ENCODE measurements around the gene PITPNM3.

The PITPNM3 gene

GRCh38 chr17:6461246-6461645 lies 95.1 kb downstream of the PITPNM3 start:
- no peak for DNase-seq (ENCODE audit: low read depth, low spot score)
- ChIA-PET POLR2A (no interaction called here), CTCF (interaction anchor here (3.2 kb wide), 1 partner anchor 12 kb away, joined by 15 read pairs; no protein-coding TSS in a partner anchor)
- TF ChIP-seq CTCF (IDR thresholded peaks at IDR 0.05; ENCODE audit: insufficient read depth, low read length, missing control alignments) = no peak
- H3K4me3 ChIP-seq (ENCODE audit: low read depth, low read length) = no peak overlapping the region

- ChIA-PET POLR2A (no interaction called here), CTCF (interaction anchor here (1.2 to 3.2 kb wide), 3 partner anchors 10 to 13 kb away, joined by 3 to 27 read pairs (median 15); no protein-coding TSS in a partner anchor)
- TF ChIP-seq CTCF (IDR thresholded peaks at IDR 0.05; ENCODE audit: insufficient read depth, low read length, missing control alignments) = no peak
- H3K4me3 ChIP-seq (ENCODE audit: low read depth, low read length) = no peak overlapping the region
- DNase-seq (ENCODE audit: low read depth, low spot score) = no peak
Measured at GRCh38 chr17:6460531-6461161, 95.7 kb downstream of the PITPNM3 start.

- H3K4me3 ChIP-seq (ENCODE audit: low read depth, low read length) = no peak overlapping the region
- CTCF ChIA-PET = interaction anchor here (3.2 kb wide), 1 partner anchor 15 kb away, joined by 27 read pairs; no protein-coding TSS in a partner anchor
- no peak for DNase-seq (ENCODE audit: low read depth, low spot score)
- POLR2A ChIA-PET = no interaction called here
- no peak for TF ChIP-seq CTCF (IDR thresholded peaks at IDR 0.05; ENCODE audit: insufficient read depth, low read length, missing control alignments)
Measured at GRCh38 chr17:6458460-6458950, 97.8 kb downstream of the PITPNM3 start.

GRCh38 chr17:6457688-6458459 lies 98.5 kb downstream of the PITPNM3 start:
- no peak for TF ChIP-seq CTCF (IDR thresholded peaks at IDR 0.05; ENCODE audit: insufficient read depth, low read length, missing control alignments)
- ChIA-PET POLR2A (no interaction called here), CTCF (interaction anchor here (3.2 kb wide), 1 partner anchor 16 kb away, joined by 27 read pairs; no protein-coding TSS in a partner anchor)
- DNase-seq (ENCODE audit: low read depth, low spot score) = no peak
- H3K4me3 ChIP-seq (ENCODE audit: low read depth, low read length) = no peak overlapping the region

GRCh38 chr17:6456914-6457687 lies 99.3 kb downstream of the PITPNM3 start:
- DNase-seq (ENCODE audit: low read depth, low spot score) = no peak
- ChIA-PET POLR2A (no interaction called here), CTCF (no interaction called here)
- no peak overlapping the region for H3K4me3 ChIP-seq (ENCODE audit: low read depth, low read length)
- TF ChIP-seq CTCF (IDR thresholded peaks at IDR 0.05; ENCODE audit: insufficient read depth, low read length, missing control alignments) = no peak
